ENCODE results near the gene SHANK2. TPM values are rescaled to one million over a fixed set of nuclear protein-coding genes. Genes with fewer than 3 reads are reported as not detected.

Gene SHANK2
- total RNA-seq, 2 experiments from 2014 or later: not detected

DNA sequence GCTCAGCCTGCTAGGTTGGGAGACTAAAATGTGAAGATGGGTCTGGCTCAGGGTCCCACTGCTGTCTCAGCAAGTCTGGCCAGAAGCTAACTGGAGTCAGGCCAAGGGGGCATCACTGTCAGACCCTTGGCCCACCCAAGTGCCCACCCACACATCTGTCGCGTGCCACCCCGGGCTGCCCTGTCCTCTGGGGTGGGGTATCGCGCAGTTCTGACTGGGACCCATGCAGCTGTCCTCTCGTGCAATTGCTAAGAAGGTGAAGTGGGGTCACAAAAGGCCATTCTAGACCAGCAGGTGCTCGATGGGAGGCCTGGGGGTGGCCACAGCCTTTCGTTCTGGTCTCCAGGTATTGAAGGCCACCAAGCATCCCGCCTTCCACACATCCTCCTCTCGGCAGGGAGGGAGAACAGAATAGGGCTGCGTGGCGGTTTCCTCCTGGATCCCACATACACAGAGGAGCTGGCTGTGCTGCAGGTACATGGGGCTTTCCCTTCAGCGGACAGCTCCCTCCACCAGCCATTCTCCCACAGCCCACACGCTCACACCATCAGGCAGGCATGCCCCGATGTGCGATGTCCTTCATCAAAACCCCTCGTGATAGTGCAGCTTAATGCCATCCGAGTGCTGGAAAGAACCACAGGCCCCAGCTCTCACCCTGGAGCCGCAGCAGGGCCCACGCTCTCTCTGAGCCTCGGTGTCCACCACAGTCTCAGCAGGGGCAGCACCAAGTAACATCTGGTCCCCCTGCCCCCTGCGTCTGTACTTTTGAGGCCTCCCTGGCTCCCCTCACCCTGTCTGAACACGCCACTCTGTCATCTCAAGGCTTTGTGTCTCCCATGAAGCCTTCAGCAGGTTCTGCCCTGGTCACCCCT lies 37.6 kb downstream of the SHANK2 start:
- no peaks in the 10 kb centered on the region for H3K36me3 ChIP-seq (ENCODE audit: insufficient read depth, low read length)
- no peak overlapping the region for H2AFZ ChIP-seq (ENCODE audit: low read length)
- BruUV-seq (replicated peaks): no TSS peak
- no peak for TF ChIP-seq EZH2phosphoT487 (IDR thresholded peaks at IDR 0.05; ENCODE audit: borderline replicate concordance, low read depth, low read length)
- TF ChIP-seq, protein P1, sequence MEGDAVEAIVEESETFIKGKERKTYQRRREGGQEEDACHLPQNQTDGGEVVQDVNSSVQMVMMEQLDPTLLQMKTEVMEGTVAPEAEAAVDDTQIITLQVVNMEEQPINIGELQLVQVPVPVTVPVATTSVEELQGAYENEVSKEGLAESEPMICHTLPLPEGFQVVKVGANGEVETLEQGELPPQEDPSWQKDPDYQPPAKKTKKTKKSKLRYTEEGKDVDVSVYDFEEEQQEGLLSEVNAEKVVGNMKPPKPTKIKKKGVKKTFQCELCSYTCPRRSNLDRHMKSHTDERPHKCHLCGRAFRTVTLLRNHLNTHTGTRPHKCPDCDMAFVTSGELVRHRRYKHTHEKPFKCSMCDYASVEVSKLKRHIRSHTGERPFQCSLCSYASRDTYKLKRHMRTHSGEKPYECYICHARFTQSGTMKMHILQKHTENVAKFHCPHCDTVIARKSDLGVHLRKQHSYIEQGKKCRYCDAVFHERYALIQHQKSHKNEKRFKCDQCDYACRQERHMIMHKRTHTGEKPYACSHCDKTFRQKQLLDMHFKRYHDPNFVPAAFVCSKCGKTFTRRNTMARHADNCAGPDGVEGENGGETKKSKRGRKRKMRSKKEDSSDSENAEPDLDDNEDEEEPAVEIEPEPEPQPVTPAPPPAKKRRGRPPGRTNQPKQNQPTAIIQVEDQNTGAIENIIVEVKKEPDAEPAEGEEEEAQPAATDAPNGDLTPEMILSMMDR (conservative IDR thresholded peaks at IDR 0.05; ENCODE audit: low read length): no peak
- no peak overlapping the region for H3K27ac ChIP-seq (ENCODE audit: low read depth, low read length, poor library complexity, severe bottlenecking)
- H3K4me2 ChIP-seq (ENCODE audit: low read length): no peak overlapping the region
- no peak overlapping the region for H3K4me3 ChIP-seq (ENCODE audit: low read depth, low read length, poor library complexity, severe bottlenecking)
- no peak for DNase-seq (ENCODE audit: low spot score)
- intact Hi-C loops (cut with micrococcal nuclease; ENCODE audit: unreplicated experiment): no loop called here
- no peaks in the 10 kb centered on the region for H3K79me2 ChIP-seq (ENCODE audit: insufficient read depth, low read depth, low read length)
- CTCF ChIA-PET (ENCODE audit: unreplicated experiment): no interaction called here
- no peaks in the 10 kb centered on the region for H3K9me3 ChIP-seq (ENCODE audit: low read length)
- H4K20me1 ChIP-seq (ENCODE audit: insufficient read depth, low read length): no peaks in the 10 kb centered on the region
- H3K4me1 ChIP-seq (ENCODE audit: insufficient read depth, low read length, poor library complexity, severe bottlenecking): no peaks in the 10 kb centered on the region
- no peaks in the 10 kb centered on the region for H3K9me2 ChIP-seq (ENCODE audit: insufficient read depth, low read length)
- POLR2A ChIA-PET: no interaction called here

DNA sequence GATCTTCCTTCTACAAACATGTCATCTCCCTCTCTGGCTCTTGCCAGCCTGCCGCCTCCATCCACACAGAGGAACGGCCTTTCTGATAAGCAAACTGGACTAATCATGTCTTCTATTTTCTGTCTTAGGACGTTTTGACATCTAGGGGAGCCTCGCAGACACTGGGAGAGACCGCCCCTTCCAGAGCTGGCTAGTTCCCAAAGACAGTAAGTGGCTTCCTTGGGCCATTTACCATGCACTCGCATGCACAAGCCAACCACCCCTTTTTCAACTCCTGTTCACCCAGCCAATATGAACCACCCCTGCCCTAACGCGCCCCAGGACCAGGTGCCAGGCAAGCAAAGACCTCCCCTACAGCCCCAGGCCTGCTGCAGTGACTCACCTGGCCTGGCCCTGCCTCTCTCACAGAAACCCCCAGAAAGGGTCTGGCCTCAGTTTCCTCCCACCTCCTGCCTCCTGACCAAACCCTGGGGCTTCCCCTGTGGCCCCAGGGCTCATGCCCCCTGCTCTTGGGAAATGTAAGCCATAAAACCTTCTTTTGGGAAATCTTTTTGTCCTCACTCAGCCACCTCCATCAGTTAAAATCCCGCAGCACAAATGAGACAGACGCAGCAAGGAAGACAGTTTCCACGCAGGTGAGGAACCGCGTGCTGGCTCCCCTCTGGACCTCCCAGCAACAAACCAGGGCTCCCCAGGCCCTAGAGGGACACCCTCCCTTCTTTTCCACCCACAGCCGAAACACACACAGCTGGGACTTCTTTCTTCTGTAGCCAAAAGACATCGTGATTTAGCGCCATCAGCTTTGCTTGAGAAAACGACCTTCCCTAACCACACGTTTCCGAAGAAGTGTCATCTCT lies 38.5 kb downstream of the SHANK2 start:
- Histone ChIP-seq H3K4me1 (ENCODE audit: insufficient read depth, low read length, poor library complexity, severe bottlenecking) (no peaks in the 10 kb centered on the region), H3K79me2 (ENCODE audit: insufficient read depth, low read depth, low read length) (no peaks in the 10 kb centered on the region), H3K9me2 (ENCODE audit: insufficient read depth, low read length) (no peaks in the 10 kb centered on the region), H4K20me1 (ENCODE audit: insufficient read depth, low read length) (no peaks in the 10 kb centered on the region), H3K4me3 (ENCODE audit: low read depth, low read length, poor library complexity, severe bottlenecking) (no peak overlapping the region), H2AFZ (ENCODE audit: low read length) (no peak overlapping the region), H3K9me3 (ENCODE audit: low read length) (no peaks in the 10 kb centered on the region), H3K27ac (ENCODE audit: low read depth, low read length, poor library complexity, severe bottlenecking) (no peak overlapping the region), H3K4me2 (ENCODE audit: low read length) (no peak overlapping the region), H3K36me3 (ENCODE audit: insufficient read depth, low read length) (no peaks in the 10 kb centered on the region)
- intact Hi-C loops (cut with micrococcal nuclease; ENCODE audit: unreplicated experiment): no loop called here
- POLR2A ChIA-PET: no interaction called here
- TF ChIP-seq EZH2phosphoT487 (IDR thresholded peaks at IDR 0.05; ENCODE audit: borderline replicate concordance, low read depth, low read length): no peak
- TF ChIP-seq, protein P1 (conservative IDR thresholded peaks at IDR 0.05; ENCODE audit: low read length): no peak
- CTCF ChIA-PET (ENCODE audit: unreplicated experiment): no interaction called here
- DNase-seq (ENCODE audit: low spot score): no peak
- BruUV-seq (replicated peaks): no TSS peak

Data from OCI-LY7 (cell line).